ENCODE measurements around the gene AUTS2. TPM values are rescaled to one million over a fixed set of nuclear protein-coding genes. Genes with fewer than 3 reads are reported as not detected.

The AUTS2 gene
- total and polyA plus RNA-seq, 4 donors: 4.9 to 24.4 (median 7.0) TPM

DNA sequence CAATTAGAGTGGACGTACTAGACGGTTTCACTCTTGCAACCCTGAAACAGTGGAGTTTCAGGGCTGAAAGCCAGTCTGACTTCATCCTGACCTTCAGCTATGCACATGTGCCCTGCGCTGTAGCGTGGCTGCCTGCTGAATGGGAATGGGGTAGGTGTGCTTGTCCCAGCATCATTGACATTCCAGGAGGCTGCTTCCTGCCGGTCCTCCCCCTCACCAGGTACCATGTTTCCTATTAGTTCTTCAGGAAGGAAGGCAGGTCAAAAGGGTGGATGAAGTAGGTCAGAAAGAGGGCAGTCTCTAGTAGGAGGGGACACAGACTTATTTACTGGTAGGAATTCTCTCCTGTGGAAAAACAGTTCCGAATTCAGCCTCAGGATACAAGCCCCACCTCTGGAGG lies 981.9 kb downstream of the AUTS2 start:
- WGBS: 87% methylated on average over 6 of the region's 6 CpGs
- no peak overlapping the region for H3K9ac ChIP-seq (ENCODE audit: low read depth in 1 of 2, low read length in 2 of 2)
- H3K4me1 ChIP-seq (ENCODE audit: control insufficient read depth in 4 of 4, insufficient read depth in 4 of 4, low read length in 3 of 4): peaks cover 0 to 38% (median 33%) of the 10 kb centered on the region in 4 donors
- TF ChIP-seq EGR1 (IDR thresholded peaks at IDR 0.05; ENCODE audit: low read depth in 2 of 2) (no peak), HNF4A (conservative IDR thresholded peaks at IDR 0.05) (no peak)
- TF ChIP-seq, protein P1, sequence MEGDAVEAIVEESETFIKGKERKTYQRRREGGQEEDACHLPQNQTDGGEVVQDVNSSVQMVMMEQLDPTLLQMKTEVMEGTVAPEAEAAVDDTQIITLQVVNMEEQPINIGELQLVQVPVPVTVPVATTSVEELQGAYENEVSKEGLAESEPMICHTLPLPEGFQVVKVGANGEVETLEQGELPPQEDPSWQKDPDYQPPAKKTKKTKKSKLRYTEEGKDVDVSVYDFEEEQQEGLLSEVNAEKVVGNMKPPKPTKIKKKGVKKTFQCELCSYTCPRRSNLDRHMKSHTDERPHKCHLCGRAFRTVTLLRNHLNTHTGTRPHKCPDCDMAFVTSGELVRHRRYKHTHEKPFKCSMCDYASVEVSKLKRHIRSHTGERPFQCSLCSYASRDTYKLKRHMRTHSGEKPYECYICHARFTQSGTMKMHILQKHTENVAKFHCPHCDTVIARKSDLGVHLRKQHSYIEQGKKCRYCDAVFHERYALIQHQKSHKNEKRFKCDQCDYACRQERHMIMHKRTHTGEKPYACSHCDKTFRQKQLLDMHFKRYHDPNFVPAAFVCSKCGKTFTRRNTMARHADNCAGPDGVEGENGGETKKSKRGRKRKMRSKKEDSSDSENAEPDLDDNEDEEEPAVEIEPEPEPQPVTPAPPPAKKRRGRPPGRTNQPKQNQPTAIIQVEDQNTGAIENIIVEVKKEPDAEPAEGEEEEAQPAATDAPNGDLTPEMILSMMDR (IDR thresholded peaks at IDR 0.05; ENCODE audit: low read depth, low read length, missing input control): no peak
- H3K36me3 ChIP-seq (ENCODE audit: control insufficient read depth in 4 of 4, insufficient read depth in 3 of 4, low read depth in 1 of 4, low read length in 3 of 4): no peaks in the 10 kb centered on the region
- H3K9me3 ChIP-seq (ENCODE audit: control insufficient read depth in 4 of 4, low read length in 3 of 4): no peaks in the 10 kb centered on the region
- H3K4me3 ChIP-seq (ENCODE audit: low read depth in 1 of 3, low read length in 3 of 3): no peak overlapping the region
- H3K27ac ChIP-seq (ENCODE audit: low read depth in 1 of 2, low read length in 2 of 2): no peak overlapping the region
- no peaks in the 10 kb centered on the region for H3K27me3 ChIP-seq (ENCODE audit: control insufficient read depth in 4 of 4, insufficient read depth in 4 of 4, low read length in 3 of 4)
- DNase-seq (ENCODE audit: low spot score): no peak

DNA sequence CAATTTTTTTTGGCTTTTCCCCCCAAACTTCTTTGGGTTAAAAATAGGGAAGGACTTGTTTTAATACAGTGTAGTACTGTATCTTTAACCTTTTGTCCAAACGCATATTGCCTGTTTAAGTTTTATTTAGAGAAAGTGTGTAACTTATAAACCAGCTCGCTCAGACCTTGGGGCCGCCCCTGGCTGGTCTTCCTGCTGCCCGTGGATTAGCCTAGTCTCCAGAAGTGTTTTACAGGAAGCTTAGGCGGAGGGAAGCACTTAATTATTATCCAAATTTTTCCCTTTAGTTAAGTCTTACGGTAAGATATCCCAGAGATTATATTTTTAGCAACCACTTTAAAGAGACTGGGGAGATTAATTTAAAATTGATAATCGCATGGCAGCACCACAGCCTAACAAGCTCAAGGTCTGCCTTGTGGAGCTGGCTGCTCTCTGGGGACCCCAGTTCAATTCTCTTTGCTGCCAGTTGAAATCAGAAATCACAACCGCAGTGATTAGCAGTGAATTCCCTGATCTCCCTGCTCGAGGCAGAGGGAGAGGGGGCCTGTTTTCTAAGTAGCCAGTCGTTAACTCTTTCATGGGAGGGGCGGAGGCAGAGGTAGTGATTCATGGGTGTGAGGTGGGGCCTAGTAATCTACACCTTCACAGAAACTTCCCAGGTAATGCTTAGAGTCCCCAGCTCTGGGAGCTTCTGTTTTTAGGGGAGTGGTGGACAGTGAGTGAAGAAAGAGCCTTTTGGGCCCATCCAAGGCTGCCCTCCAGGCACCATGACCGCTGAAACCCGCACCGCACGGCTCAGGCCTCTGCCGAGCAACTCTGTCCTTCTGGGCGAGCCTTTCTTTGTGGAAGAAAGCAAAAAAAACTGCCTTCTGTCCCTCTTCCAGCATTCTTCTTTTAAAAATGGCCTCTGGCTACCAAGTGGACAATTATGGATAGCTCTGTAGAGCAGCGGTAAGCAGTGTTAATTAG lies 984.9 kb downstream of the AUTS2 start:
- no peak for DNase-seq (ENCODE audit: low spot score)
- H3K36me3 ChIP-seq (ENCODE audit: control insufficient read depth in 4 of 4, insufficient read depth in 3 of 4, low read depth in 1 of 4, low read length in 3 of 4): no peaks in the 10 kb centered on the region
- no peak overlapping the region for H3K27ac ChIP-seq (ENCODE audit: low read depth in 1 of 2, low read length in 2 of 2)
- H3K4me1 ChIP-seq (ENCODE audit: control insufficient read depth in 4 of 4, insufficient read depth in 4 of 4, low read length in 3 of 4): peaks cover 8 to 43% (median 38%) of the 10 kb centered on the region in 4 donors
- no peaks in the 10 kb centered on the region for H3K27me3 ChIP-seq (ENCODE audit: control insufficient read depth in 4 of 4, insufficient read depth in 4 of 4, low read length in 3 of 4)
- TF ChIP-seq RXRA (IDR thresholded peaks at IDR 0.05) (no peak), NR2F2 (IDR thresholded peaks at IDR 0.05) (no peak), YY1 (IDR thresholded peaks at IDR 0.05) (no peak), SP1 (IDR thresholded peaks at IDR 0.05) (no peak), HNF4A (conservative IDR thresholded peaks at IDR 0.05) (no peak), EGR1 (IDR thresholded peaks at IDR 0.05; ENCODE audit: low read depth in 2 of 2) (no peak), GABPA (IDR thresholded peaks at IDR 0.05 in 1 of 2, conservative IDR thresholded peaks at IDR 0.05 in 1 of 2) (no peak), RAD21 (IDR thresholded peaks at IDR 0.05) (no peak), HNF4G (IDR thresholded peaks at IDR 0.05) (no peak), FOXA2 (IDR thresholded peaks at IDR 0.05) (no peak), FOXA1 (IDR thresholded peaks at IDR 0.05) (no peak), JUND (IDR thresholded peaks at IDR 0.05) (no peak), TAF1 (conservative IDR thresholded peaks at IDR 0.05) (no peak)
- TF ChIP-seq, protein P1 (IDR thresholded peaks at IDR 0.05; ENCODE audit: low read depth, low read length, missing input control): no peak
- TF ChIP-seq, protein P2, sequence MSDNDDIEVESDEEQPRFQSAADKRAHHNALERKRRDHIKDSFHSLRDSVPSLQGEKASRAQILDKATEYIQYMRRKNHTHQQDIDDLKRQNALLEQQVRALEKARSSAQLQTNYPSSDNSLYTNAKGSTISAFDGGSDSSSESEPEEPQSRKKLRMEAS (IDR thresholded peaks at IDR 0.05): no peak
- TF ChIP-seq, protein P3, sequence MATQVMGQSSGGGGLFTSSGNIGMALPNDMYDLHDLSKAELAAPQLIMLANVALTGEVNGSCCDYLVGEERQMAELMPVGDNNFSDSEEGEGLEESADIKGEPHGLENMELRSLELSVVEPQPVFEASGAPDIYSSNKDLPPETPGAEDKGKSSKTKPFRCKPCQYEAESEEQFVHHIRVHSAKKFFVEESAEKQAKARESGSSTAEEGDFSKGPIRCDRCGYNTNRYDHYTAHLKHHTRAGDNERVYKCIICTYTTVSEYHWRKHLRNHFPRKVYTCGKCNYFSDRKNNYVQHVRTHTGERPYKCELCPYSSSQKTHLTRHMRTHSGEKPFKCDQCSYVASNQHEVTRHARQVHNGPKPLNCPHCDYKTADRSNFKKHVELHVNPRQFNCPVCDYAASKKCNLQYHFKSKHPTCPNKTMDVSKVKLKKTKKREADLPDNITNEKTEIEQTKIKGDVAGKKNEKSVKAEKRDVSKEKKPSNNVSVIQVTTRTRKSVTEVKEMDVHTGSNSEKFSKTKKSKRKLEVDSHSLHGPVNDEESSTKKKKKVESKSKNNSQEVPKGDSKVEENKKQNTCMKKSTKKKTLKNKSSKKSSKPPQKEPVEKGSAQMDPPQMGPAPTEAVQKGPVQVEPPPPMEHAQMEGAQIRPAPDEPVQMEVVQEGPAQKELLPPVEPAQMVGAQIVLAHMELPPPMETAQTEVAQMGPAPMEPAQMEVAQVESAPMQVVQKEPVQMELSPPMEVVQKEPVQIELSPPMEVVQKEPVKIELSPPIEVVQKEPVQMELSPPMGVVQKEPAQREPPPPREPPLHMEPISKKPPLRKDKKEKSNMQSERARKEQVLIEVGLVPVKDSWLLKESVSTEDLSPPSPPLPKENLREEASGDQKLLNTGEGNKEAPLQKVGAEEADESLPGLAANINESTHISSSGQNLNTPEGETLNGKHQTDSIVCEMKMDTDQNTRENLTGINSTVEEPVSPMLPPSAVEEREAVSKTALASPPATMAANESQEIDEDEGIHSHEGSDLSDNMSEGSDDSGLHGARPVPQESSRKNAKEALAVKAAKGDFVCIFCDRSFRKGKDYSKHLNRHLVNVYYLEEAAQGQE (IDR thresholded peaks at IDR 0.05): no peak
- TF ChIP-seq, protein P4, sequence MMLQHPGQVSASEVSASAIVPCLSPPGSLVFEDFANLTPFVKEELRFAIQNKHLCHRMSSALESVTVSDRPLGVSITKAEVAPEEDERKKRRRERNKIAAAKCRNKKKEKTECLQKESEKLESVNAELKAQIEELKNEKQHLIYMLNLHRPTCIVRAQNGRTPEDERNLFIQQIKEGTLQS (IDR thresholded peaks at IDR 0.05): no peak
- TF ChIP-seq, protein P5, sequence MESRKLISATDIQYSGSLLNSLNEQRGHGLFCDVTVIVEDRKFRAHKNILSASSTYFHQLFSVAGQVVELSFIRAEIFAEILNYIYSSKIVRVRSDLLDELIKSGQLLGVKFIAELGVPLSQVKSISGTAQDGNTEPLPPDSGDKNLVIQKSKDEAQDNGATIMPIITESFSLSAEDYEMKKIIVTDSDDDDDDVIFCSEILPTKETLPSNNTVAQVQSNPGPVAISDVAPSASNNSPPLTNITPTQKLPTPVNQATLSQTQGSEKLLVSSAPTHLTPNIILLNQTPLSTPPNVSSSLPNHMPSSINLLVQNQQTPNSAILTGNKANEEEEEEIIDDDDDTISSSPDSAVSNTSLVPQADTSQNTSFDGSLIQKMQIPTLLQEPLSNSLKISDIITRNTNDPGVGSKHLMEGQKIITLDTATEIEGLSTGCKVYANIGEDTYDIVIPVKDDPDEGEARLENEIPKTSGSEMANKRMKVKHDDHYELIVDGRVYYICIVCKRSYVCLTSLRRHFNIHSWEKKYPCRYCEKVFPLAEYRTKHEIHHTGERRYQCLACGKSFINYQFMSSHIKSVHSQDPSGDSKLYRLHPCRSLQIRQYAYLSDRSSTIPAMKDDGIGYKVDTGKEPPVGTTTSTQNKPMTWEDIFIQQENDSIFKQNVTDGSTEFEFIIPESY (IDR thresholded peaks at IDR 0.05): no peak
- no peak overlapping the region for H3K4me3 ChIP-seq (ENCODE audit: low read depth in 1 of 3, low read length in 3 of 3)
- no peaks in the 10 kb centered on the region for H3K9me3 ChIP-seq (ENCODE audit: control insufficient read depth in 4 of 4, low read length in 3 of 4)
- H3K9ac ChIP-seq (ENCODE audit: low read depth in 1 of 2, low read length in 2 of 2): no peak overlapping the region
- 88% methylated on average over 18 of the region's 18 CpGs for WGBS
